ENCODE measurements around the gene PKP4. TPM values are rescaled to one million over a fixed set of nuclear protein-coding genes. Genes with fewer than 3 reads are reported as not detected.

PKP4 gene
- total and polyA plus RNA-seq, 9 of the 15 experiments (the other 6 are each of a cell fraction or from before 2014, with no cell fraction given) = 24.6 to 99.1 (median 74.0) TPM

DNA sequence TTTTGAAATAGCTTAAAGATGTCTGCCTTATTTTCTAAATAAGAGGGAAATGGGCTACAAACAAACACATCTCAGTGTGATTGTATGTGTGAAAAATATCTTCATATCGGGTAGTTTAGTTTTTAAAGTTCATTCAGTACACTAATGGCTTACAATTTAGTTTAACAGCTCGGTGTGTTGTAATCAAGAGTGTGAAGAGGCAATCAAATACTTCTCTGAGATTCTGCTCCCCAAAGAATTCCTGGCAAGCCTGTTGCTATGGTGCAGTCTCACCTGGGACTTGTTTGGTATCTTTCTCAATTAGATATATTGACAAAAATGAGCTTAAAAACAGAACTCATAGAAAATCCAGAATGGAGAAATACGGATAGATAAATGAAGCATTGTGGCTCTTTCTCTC, 99.4 kb downstream of the PKP4 start:
- Histone ChIP-seq H3K27me3 (ENCODE audit: control insufficient read depth in 2 of 2, insufficient read depth in 2 of 2, low read length in 2 of 2) (no peaks in the 10 kb centered on the region), H4K20me1 (replicated peaks; ENCODE audit: control insufficient read depth, insufficient read depth, low read length) (no peaks in the 10 kb centered on the region), H3K79me2 (ENCODE audit: control insufficient read depth, insufficient read depth, low read length) (no peaks in the 10 kb centered on the region), H3K4me2 (ENCODE audit: insufficient read depth, low read length) (no peak overlapping the region), H3K4me3 (no peak overlapping the region), H3K27ac (ENCODE audit: extremely low read depth, low read depth, low read length) (no peak overlapping the region), H3K36me3 (ENCODE audit: control insufficient read depth, insufficient read depth, low read length) (peaks cover 15% of the 10 kb centered on the region; the same call in 2 of the 3 replicates), H3K9ac (ENCODE audit: insufficient read depth in 1 of 2, low read depth in 2 of 2, low read length in 2 of 2) (no peak overlapping the region), H3K4me1 (replicated peaks in 1 of 2; ENCODE audit: control insufficient read depth in 2 of 2, insufficient read depth in 2 of 2, low read length in 2 of 2) (no peaks in the 10 kb centered on the region), H3K9me1 (ENCODE audit: control insufficient read depth, insufficient read depth, low read length) (no peaks in the 10 kb centered on the region), H2AFZ (ENCODE audit: low read depth, low read length) (no peak overlapping the region), H3K9me3 (replicated peaks; ENCODE audit: control insufficient read depth, insufficient read depth, low read depth, low read length) (no peaks in the 10 kb centered on the region)
- no TSS peak for BruUV-seq (replicated peaks)
- FAIRE-seq (no peak), ATAC-seq (no peak), DNase-seq (ENCODE audit: extremely low read depth in 1 of 4, low spot score in 3 of 4) (no peak)
- TF ChIP-seq FOXM1 (IDR thresholded peaks at IDR 0.05; ENCODE audit: low read depth) = no peak
- TF ChIP-seq FOXM1 (CRISPR knock-in tag; IDR thresholded peaks at IDR 0.05; ENCODE audit: low read depth) = no peak
- no peak for TF ChIP-seq HMG20A (CRISPR knock-in tag; conservative IDR thresholded peaks at IDR 0.05)
- no peak for TF ChIP-seq TBL1XR1 (IDR thresholded peaks at IDR 0.05; ENCODE audit: low read length in 2 of 2)
- no peak for TF ChIP-seq MAZ (CRISPR knock-in tag; conservative IDR thresholded peaks at IDR 0.05 in 1 of 2, IDR thresholded peaks at IDR 0.05 in 1 of 2)
- TF ChIP-seq, protein P1, sequence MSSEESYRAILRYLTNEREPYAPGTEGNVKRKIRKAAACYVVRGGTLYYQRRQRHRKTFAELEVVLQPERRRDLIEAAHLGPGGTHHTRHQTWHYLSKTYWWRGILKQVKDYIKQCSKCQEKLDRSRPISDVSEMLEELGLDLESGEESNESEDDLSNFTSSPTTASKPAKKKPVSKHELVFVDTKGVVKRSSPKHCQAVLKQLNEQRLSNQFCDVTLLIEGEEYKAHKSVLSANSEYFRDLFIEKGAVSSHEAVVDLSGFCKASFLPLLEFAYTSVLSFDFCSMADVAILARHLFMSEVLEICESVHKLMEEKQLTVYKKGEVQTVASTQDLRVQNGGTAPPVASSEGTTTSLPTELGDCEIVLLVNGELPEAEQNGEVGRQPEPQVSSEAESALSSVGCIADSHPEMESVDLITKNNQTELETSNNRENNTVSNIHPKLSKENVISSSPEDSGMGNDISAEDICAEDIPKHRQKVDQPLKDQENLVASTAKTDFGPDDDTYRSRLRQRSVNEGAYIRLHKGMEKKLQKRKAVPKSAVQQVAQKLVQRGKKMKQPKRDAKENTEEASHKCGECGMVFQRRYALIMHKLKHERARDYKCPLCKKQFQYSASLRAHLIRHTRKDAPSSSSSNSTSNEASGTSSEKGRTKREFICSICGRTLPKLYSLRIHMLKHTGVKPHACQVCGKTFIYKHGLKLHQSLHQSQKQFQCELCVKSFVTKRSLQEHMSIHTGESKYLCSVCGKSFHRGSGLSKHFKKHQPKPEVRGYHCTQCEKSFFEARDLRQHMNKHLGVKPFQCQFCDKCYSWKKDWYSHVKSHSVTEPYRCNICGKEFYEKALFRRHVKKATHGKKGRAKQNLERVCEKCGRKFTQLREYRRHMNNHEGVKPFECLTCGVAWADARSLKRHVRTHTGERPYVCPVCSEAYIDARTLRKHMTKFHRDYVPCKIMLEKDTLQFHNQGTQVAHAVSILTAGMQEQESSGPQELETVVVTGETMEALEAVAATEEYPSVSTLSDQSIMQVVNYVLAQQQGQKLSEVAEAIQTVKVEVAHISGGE (CRISPR knock-in tag; IDR thresholded peaks at IDR 0.05) = no peak
- no peak for TF ChIP-seq TGIF2 (CRISPR knock-in tag; IDR thresholded peaks at IDR 0.05)
- TF ChIP-seq E2F3 (CRISPR knock-in tag; IDR thresholded peaks at IDR 0.05) = no peak
- 95% methylated on average over 3 of the region's 3 CpGs for WGBS (ENCODE audit: insufficient coverage, low coverage, missing lambda C conversion rate)
- ChIA-PET POLR2A (interaction anchor here (0.6 kb wide), 1 partner anchor 10 kb away, joined by 3 read pairs; no protein-coding TSS in a partner anchor), CTCF (ENCODE audit: low intra/inter-chr PET ratio) (no interaction called here)
- in situ Hi-C loops (cut with MboI) = no loop called here
- intact Hi-C loops (cut with micrococcal nuclease) = no loop called here
